ENCODE results near the gene DHRS13. TPM values are rescaled to one million over a fixed set of nuclear protein-coding genes. Genes with fewer than 3 reads are reported as not detected.
A peak's percentile ranks its signal among the peaks of the same experiment; 100 is the strongest.
"Not testable (repeated sequence)": the region's sequence is repeated elsewhere in the genome, so short reads cannot be mapped to it uniquely, and the experiment has no call there.

The DHRS13 gene
- polyA plus RNA-seq, 1 donor, result 12.7 TPM

GRCh38 chr17:28937044-28937729 lies 34.3 kb upstream of the DHRS13 start:
- no peak for DNase-seq

GRCh38 chr17:28935744-28936460 lies 33.0 kb upstream of the DHRS13 start:
- DNase-seq, result peak; percentile 44

GRCh38 chr17:28934508-28934907 lies 31.6 kb upstream of the DHRS13 start:
- not testable (repeated sequence) for DNase-seq

- DNase-seq, result no peak
Measured at GRCh38 chr17:28929787-28930186, 26.9 kb upstream of the DHRS13 start.

- no peak for DNase-seq
Measured at GRCh38 chr17:28928061-28928460, 25.2 kb upstream of the DHRS13 start.

GRCh38 chr17:28926786-28927185 lies 23.9 kb upstream of the DHRS13 start:
- no peak for DNase-seq

GRCh38 chr17:28926366-28926765 lies 23.5 kb upstream of the DHRS13 start:
- DNase-seq, result no peak

GRCh38 chr17:28925912-28926365 lies 23.1 kb upstream of the DHRS13 start:
- no peak for DNase-seq

GRCh38 chr17:28920201-28920600 lies 17.3 kb upstream of the DHRS13 start:
- DNase-seq, result no peak

GRCh38 chr17:28918295-28918694 lies 15.4 kb upstream of the DHRS13 start:
- DNase-seq, result no peak

GRCh38 chr17:28917465-28917864 lies 14.6 kb upstream of the DHRS13 start:
- no peak for DNase-seq

GRCh38 chr17:28917029-28917428 lies 14.2 kb upstream of the DHRS13 start:
- DNase-seq, result no peak

GRCh38 chr17:28916302-28916934 lies 13.5 kb upstream of the DHRS13 start:
- no peak for DNase-seq

GRCh38 chr17:28912938-28913333 lies 10.1 kb upstream of the DHRS13 start:
- no peak for DNase-seq

- DNase-seq, result no peak
Measured at GRCh38 chr17:28912281-28912937, 9.5 kb upstream of the DHRS13 start.

GRCh38 chr17:28911411-28912045 lies 8.6 kb upstream of the DHRS13 start:
- no peak for DNase-seq

- DNase-seq, result no peak
Measured at GRCh38 chr17:28910534-28910933, 7.7 kb upstream of the DHRS13 start.

- no peak for DNase-seq
Measured at GRCh38 chr17:28908640-28909167, 5.8 kb upstream of the DHRS13 start.

- no peak for DNase-seq
Measured at GRCh38 chr17:28907709-28908475, 5.0 kb upstream of the DHRS13 start.

GRCh38 chr17:28906706-28907438 lies 4.0 kb upstream of the DHRS13 start:
- no peak for DNase-seq
